ENCODE data around the gene SLC47A2.

Gene SLC47A2

GRCh38 chr17:19705201-19705600, 11.2 kb downstream of the SLC47A2 start:
- no peak for TF ChIP-seq CTCF (IDR thresholded peaks at IDR 0.05)
- TF ChIP-seq ZFX (IDR thresholded peaks at IDR 0.05; ENCODE audit: borderline replicate concordance) = no peak

GRCh38 chr17:19703828-19704613, 12.4 kb downstream of the SLC47A2 start:
- TF ChIP-seq ZFX (IDR thresholded peaks at IDR 0.05; ENCODE audit: borderline replicate concordance) (no peak), CTCF (IDR thresholded peaks at IDR 0.05) (no peak)
- H3K27ac ChIP-seq = no peak overlapping the region

More at GRCh38 chr17:19705201-19705600, 11.2 kb downstream of the SLC47A2 start:
- no peak overlapping the region for H3K27ac ChIP-seq

- TF ChIP-seq ZFX (IDR thresholded peaks at IDR 0.05; ENCODE audit: borderline replicate concordance) (no peak), CTCF (IDR thresholded peaks at IDR 0.05) (no peak)
- H3K27ac ChIP-seq = no peak overlapping the region
Observed at GRCh38 chr17:19703106-19703827, 13.1 kb downstream of the SLC47A2 start.

- H3K27ac ChIP-seq = no peak overlapping the region
- TF ChIP-seq ZFX (IDR thresholded peaks at IDR 0.05; ENCODE audit: borderline replicate concordance) (no peak), CTCF (IDR thresholded peaks at IDR 0.05) (no peak)
Observed at GRCh38 chr17:19702217-19702641, 14.2 kb downstream of the SLC47A2 start.

- TF ChIP-seq ZFX (IDR thresholded peaks at IDR 0.05; ENCODE audit: borderline replicate concordance) = no peak
- TF ChIP-seq CTCF (IDR thresholded peaks at IDR 0.05) = no peak
- H3K27ac ChIP-seq = no peak overlapping the region
Observed at GRCh38 chr17:19686400-19687090, 29.8 kb downstream of the SLC47A2 start.

GRCh38 chr17:19684909-19685580, 31.3 kb downstream of the SLC47A2 start:
- 0 out of 2 replicates have a peak overlapping the region, but pooled peaks have one; percentile 98 for H3K27ac ChIP-seq

- TF ChIP-seq CTCF (IDR thresholded peaks at IDR 0.05) (no peak), ZFX (IDR thresholded peaks at IDR 0.05; ENCODE audit: borderline replicate concordance) (no peak)
- H3K27ac ChIP-seq = peak overlapping the region; percentile 98
Observed at GRCh38 chr17:19683117-19683516, 33.3 kb downstream of the SLC47A2 start.
